BJ (cell line): ENCODE measurements around the gene SECISBP2L. TPM values are rescaled to one million over a fixed set of nuclear protein-coding genes. Genes with fewer than 3 reads are reported as not detected.
"Not testable (repeated sequence)": the region's sequence is repeated elsewhere in the genome, so short reads cannot be mapped to it uniquely, and the experiment has no call there.

Source experiments
- CTCF ChIA-PET: fragments of 350-600 bp; formaldehyde crosslinking; extraction: SDS; loops from one replicate; lab custom pipeline; 2021; ENCODE audit warnings: antibody characterized with exemption, inconsistent platforms; lab: Yijun Ruan, JAX
- POLR2A ChIA-PET: fragments of 300-600 bp; sonication (Branson Sonifier 250); formaldehyde crosslinking; extraction: SDS; loops from one replicate; lab custom pipeline; 2021; ENCODE audit warnings: antibody characterized with exemption; lab: Charles Lee
- DNase-seq: peaks from one replicate; pipeline ENCODE4 v3.0.0-alpha.2; 2011; ENCODE audit warnings: low read depth
- H3K27me3 ChIP-seq: 2 replicates; pipeline ENCODE4 v1.6.0; 2011; ENCODE audit warnings: low read length; ENCODE audit not compliant: control insufficient read depth, insufficient read depth
- H3K36me3 ChIP-seq: 2 replicates; pipeline ENCODE4 v1.5.1; 2011; ENCODE audit warnings: low read length; ENCODE audit not compliant: control insufficient read depth, insufficient read depth
- H3K4me3 ChIP-seq: 2 replicates; pipeline ENCODE4 v1.5.1; 2011; ENCODE audit warnings: low read depth, mild to moderate bottlenecking, control low read depth, low read length
- polyA plus RNA-seq: library from polyadenylated mRNA; depleted of rRNA; stranded (reverse); fragments of >200 nt; gene quantifications from 2 replicates; pipeline ENCODE4 v1.2.3, GENCODE V29; 2011
- TF ChIP-seq, protein P1 (sequence below): IDR thresholded peaks from 2 replicates; pipeline ENCODE4 v1.5.1; 2011; ENCODE audit warnings: low read depth, mild to moderate bottlenecking, control low read depth, inconsistent platforms, low read length, moderate library complexity; ENCODE audit not compliant: insufficient read depth

The SECISBP2L gene
- polyA plus RNA-seq, 1 experiment = 23.8 TPM

GRCh38 chr15:48975472-48976419, 70.5 kb downstream of the SECISBP2L start:
- TF ChIP-seq, protein P1, sequence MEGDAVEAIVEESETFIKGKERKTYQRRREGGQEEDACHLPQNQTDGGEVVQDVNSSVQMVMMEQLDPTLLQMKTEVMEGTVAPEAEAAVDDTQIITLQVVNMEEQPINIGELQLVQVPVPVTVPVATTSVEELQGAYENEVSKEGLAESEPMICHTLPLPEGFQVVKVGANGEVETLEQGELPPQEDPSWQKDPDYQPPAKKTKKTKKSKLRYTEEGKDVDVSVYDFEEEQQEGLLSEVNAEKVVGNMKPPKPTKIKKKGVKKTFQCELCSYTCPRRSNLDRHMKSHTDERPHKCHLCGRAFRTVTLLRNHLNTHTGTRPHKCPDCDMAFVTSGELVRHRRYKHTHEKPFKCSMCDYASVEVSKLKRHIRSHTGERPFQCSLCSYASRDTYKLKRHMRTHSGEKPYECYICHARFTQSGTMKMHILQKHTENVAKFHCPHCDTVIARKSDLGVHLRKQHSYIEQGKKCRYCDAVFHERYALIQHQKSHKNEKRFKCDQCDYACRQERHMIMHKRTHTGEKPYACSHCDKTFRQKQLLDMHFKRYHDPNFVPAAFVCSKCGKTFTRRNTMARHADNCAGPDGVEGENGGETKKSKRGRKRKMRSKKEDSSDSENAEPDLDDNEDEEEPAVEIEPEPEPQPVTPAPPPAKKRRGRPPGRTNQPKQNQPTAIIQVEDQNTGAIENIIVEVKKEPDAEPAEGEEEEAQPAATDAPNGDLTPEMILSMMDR = peak; percentile 65
- no peak for DNase-seq
- Histone ChIP-seq H3K4me3 (peak overlapping the region; percentile 36), H3K27me3 (no peaks in the 10 kb centered on the region; the same call in 1 of the 2 replicates), H3K36me3 (no peaks in the 10 kb centered on the region)
- POLR2A ChIA-PET = no interaction called here
- CTCF ChIA-PET = interaction anchor here (0.6 to 4.0 kb wide), 31 partner anchors 10 to 1041 kb away, joined by 3 to 48 read pairs (median 4); partner anchors contain the start of genes COPS2, EID1, SECISBP2L and SHC4

DNA sequence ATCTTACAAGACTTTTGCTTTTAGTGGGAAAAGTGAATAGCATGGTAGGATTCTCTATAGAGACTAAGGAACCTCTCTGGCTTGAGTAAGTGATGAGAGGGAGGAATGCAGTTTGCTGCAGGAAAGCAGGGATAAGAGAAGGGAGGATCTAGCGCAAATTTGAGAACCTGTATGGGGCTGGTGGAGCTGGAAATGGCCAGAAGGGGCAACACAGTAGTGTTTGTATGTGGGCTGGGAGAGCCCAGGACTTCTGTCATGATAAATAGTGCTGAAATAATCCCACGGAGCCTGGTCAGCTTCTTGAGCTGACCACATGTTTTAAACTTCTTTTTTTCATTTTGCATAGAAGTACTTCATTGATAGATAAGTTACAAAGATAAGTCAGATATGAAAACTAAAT, 71.4 kb downstream of the SECISBP2L start:
- CTCF ChIA-PET = interaction anchor here (0.7 to 4.0 kb wide), 16 partner anchors 9 to 1181 kb away, joined by 3 to 48 read pairs (median 5); partner anchors contain the start of gene SHC4
- DNase-seq = no peak
- H3K4me3 ChIP-seq = no peak overlapping the region
- TF ChIP-seq, protein P1 = no peak
- H3K27me3 ChIP-seq = no peaks in the 10 kb centered on the region; the same call in 1 of the 2 replicates
- no peaks in the 10 kb centered on the region for H3K36me3 ChIP-seq
- POLR2A ChIA-PET = no interaction called here

DNA sequence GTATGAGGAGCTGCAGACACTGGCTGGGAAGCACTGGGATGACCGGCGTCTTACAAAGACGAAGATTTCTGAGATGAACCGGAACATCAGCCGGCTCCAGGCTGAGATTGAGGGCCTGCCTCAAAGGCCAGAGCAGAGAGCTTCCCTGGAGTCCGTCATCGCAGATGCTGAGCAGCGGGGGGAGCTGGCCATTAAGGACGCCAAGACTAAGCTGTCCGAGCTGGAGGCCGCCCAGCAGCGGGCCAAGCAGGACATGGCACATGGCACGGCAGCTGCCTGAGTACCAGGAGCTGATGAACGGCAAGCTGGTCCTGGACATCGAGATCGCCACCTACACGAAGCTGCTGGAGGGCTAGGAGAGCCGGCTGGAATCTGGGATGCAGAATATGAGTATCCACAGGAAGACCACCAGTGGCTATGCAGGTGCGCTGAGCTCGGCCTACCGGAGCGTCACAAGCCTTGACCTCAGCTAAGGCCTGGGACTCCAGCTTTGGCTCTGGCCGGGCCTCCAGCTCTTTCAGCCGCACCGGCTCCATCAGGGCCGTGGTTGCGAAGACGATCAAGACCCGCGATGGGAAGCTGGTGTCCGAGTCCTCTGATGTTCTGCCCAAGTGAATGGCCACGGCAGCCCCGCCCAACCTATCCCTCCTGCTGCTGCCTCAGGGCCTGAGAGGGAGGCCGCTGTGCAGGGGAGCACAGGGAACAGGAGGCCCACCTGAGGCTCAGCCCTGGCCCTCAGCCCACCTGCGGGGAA, 73.3 kb downstream of the SECISBP2L start:
- TF ChIP-seq, protein P1 = no peak
- H3K27me3 ChIP-seq = no peaks in the 10 kb centered on the region; the same call in 1 of the 2 replicates
- no peak for DNase-seq
- no peak overlapping the region for H3K4me3 ChIP-seq
- ChIA-PET POLR2A (no interaction called here), CTCF (interaction anchor here (0.6 to 4.0 kb wide), 4 partner anchors 7 to 173 kb away, joined by 3 to 48 read pairs (median 3); partner anchors contain the start of genes EID1, SECISBP2L and SHC4)
- H3K36me3 ChIP-seq = no peaks in the 10 kb centered on the region

DNA sequence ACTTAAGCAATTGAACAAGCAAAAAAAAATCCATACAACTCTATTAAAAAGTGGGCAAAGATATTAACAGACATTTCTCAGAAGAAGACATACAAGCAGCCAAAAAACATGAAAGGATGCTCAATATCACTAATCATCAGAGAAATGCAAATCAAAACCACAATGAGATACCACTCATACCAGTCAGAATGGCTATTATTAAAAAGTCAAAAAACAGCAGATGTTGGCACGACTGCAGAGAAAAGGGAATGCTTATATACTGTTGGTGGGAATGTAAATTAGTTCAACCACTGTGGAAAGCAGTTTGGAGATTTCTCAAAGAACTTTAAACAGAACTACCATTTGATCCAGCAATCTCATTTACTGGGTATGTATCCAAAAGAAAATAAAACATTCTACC, 75.3 kb downstream of the SECISBP2L start:
- CTCF ChIA-PET = interaction anchor here (0.7 to 0.8 kb wide), 2 partner anchors 11 to 15 kb away, joined by 3 read pairs; no protein-coding TSS in a partner anchor
- H3K36me3 ChIP-seq, POLR2A ChIA-PET, DNase-seq, H3K4me3 ChIP-seq, H3K27me3 ChIP-seq: not testable (repeated sequence)

GRCh38 chr15:48968066-48968465, 78.2 kb downstream of the SECISBP2L start:
- TF ChIP-seq, protein P1 = no peak
- POLR2A ChIA-PET = no interaction called here
- no peak for DNase-seq
- Histone ChIP-seq H3K4me3 (no peak overlapping the region), H3K27me3 (no peaks in the 10 kb centered on the region), H3K36me3 (no peaks in the 10 kb centered on the region)
- CTCF ChIA-PET = interaction anchor here (0.8 to 5.2 kb wide), 4 partner anchors 15 to 125 kb away, joined by 3 to 43 read pairs (median 4); no protein-coding TSS in a partner anchor
